Pancreas (tissue), 10 donors: ENCODE measurements around the gene RNF220. TPM values are rescaled to one million over a fixed set of nuclear protein-coding genes. Genes with fewer than 3 reads are reported as not detected.

ENCODE experiments used
- ATAC-seq, 4 donors: fragments of 200-7000 bp; cut with Tn5 transposase; one replicate each; pipeline versions ENCODE4 v1.8.0 to v1.9.1; 2020; ENCODE audit warnings: mild to moderate bottlenecking in 4 of 4, moderate library complexity in 4 of 4
- DNase-seq, 6 donors: peaks; one replicate each; pipeline ENCODE4 v3.0.0-alpha.2; 2020
- FAIRE-seq: peaks from 2 replicates; lab custom pipeline; 2012; peaks lifted over from hg19 to GRCh38; lab: Jason Lieb, UNC
- H3K27ac ChIP-seq, 4 donors: fragments of 200-600 bp; sonication (generic); 1 replicate in 3 of 4; 2 replicates in 1 of 4; pipeline versions ENCODE4 v1.5.0 to v1.8.0; 2020
- H3K27me3 ChIP-seq, 4 donors: fragments of 200-600 bp; one replicate each; pipeline ENCODE4 v1.8.0; 2021
- H3K36me3 ChIP-seq, 3 donors: fragments of 200-600 bp; sonication (generic) in 1 of 3; one replicate each; pipeline versions ENCODE4 v1.5.0 to v1.8.0; 2020 to 2021
- H3K4me1 ChIP-seq, 3 donors: fragments of 200-600 bp; one replicate each; pipeline ENCODE4 v1.8.0; 2021
- H3K4me3 ChIP-seq, 4 donors: fragments of 200-600 bp; sonication (generic) in 2 of 4; one replicate each; pipeline versions ENCODE4 v1.5.0 to v1.8.0; 2020 to 2021
- H3K9me3 ChIP-seq, 4 donors: fragments of 200-600 bp; one replicate each; pipeline ENCODE4 v1.8.0; 2021
- WGBS, 2 donors: extraction: QIAGEN DNeasy Blood & Tissue Kit; methylation state at CpG; one replicate each; pipeline ENCODE4 v1.1.7; 2013; 5-methylcytosine and 5-hydroxymethylcytosine counted together
- intact Hi-C, 3 donors: fragments of 100-400 bp; cut with DNase I; formaldehyde crosslinking; loops; one replicate each; pipeline versions ENCODE4 v1.11.1 to v1.14.2; 2022
- polyA plus RNA-seq, 2 donors: library from polyadenylated mRNA; stranded (reverse); fragments of 200-250 nt; gene quantifications; one replicate each; pipeline ENCODE4 v1.2.3, GENCODE V29; 2013
- total RNA-seq, 6 donors: library from RNA; stranded (reverse); fragmentation: NEBNext Ultra II Directional in 4 of 6; extraction: Animal tissue kit (Norgen Biotek cat#: 25700) in 4 of 6; gene quantifications; one replicate each; pipeline versions ENCODE4 v1.2.1 to v1.2.4, GENCODE V29; 2021 to 2023
- TF ChIP-seq, protein P1 (sequence below), 4 donors: fragments of 200-600 bp; sonication (generic) in 3 of 4; IDR thresholded peaks; one replicate each; pipeline versions ENCODE4 v1.5.0 to v1.8.0; 2021; ENCODE audit warnings: antibody characterized with exemption in 4 of 4
- donor health status: healthy with polysubstance abuse.
- donor health status: DM: no; HTN: no; CAD: no; lungs with moderate emphysema.
- donor health status: DM: no; HTN: no; CAD: no.
- donor health status: control.
- donor health status: control.
- donor health status: Bipolar disorder and iron deficiency.
- donor health status: DM: yes; HTN: yes; CAD: no.
- donor health status: DM: no; HTN: no; CAD: no.
- donor health status: DM: no; HTN: no; CAD: no.
- donor health status: DM: yes; HTN: yes; CAD: no.

RNF220 gene
- total and polyA plus RNA-seq, 8 donors = 22.3 to 43.2 (median 33.0) TPM

DNA sequence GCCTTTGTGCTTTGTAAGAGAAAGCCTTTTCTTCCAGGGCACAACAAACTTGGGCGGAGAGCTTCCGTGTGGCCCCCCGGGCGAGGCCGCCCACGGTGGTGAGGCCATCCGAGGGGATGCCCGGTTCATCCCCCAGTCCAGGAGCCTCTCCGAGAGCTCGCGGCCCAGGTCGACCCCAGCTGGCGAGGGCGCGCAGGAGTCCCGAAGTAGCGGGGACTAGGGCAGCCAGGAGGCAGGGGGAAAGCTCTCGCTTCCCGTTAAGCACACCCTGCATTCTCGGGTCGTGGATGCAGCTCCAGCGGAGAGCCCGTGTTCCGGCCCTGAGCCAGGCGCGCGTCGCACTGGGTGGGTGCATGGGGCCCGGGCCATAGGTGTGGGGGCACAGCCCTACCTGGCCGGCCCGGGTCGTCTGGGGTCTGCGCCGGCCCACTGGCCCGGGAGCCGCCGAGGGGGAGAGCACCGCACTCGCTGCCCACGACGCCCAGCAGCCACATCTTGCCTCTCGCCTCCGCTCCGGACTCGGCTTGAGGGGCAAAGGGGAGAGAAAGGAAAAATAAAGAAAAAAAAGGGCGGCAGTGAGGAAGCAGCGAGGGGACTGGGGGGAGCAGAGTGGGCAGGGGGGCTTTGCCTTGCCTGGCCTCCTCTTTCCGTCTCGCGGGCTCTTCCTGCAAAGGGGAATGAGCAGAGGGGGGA lies 1.8 kb downstream of the RNF220 start:
- H3K27ac ChIP-seq = no peak overlapping the region
- DNase-seq = peak in 2 of 6 donors; percentile 58 to 82
- H3K9me3 ChIP-seq = no peaks in the 10 kb centered on the region
- peaks cover 8 to 17% (median 8%) of the 10 kb centered on the region in 3 donors for H3K4me1 ChIP-seq
- no peaks in the 10 kb centered on the region for H3K36me3 ChIP-seq
- H3K27me3 ChIP-seq = peaks cover 15 to 66% (median 25%) of the 10 kb centered on the region in 4 donors
- peak overlapping the region in 2 of 4 donors; percentile 31 to 39 for H3K4me3 ChIP-seq
- TF ChIP-seq, protein P1, sequence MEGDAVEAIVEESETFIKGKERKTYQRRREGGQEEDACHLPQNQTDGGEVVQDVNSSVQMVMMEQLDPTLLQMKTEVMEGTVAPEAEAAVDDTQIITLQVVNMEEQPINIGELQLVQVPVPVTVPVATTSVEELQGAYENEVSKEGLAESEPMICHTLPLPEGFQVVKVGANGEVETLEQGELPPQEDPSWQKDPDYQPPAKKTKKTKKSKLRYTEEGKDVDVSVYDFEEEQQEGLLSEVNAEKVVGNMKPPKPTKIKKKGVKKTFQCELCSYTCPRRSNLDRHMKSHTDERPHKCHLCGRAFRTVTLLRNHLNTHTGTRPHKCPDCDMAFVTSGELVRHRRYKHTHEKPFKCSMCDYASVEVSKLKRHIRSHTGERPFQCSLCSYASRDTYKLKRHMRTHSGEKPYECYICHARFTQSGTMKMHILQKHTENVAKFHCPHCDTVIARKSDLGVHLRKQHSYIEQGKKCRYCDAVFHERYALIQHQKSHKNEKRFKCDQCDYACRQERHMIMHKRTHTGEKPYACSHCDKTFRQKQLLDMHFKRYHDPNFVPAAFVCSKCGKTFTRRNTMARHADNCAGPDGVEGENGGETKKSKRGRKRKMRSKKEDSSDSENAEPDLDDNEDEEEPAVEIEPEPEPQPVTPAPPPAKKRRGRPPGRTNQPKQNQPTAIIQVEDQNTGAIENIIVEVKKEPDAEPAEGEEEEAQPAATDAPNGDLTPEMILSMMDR (IDR thresholded peaks at IDR 0.05) = no peak
- no peak for FAIRE-seq
- intact Hi-C loops = no loop called here
- WGBS, 2 donors = 3 to 5% methylated on average over 44 to 50 of the region's 50 CpGs
- ATAC-seq = peak in 3 of 4 donors; percentile 8 to 38 (median 27)

DNA sequence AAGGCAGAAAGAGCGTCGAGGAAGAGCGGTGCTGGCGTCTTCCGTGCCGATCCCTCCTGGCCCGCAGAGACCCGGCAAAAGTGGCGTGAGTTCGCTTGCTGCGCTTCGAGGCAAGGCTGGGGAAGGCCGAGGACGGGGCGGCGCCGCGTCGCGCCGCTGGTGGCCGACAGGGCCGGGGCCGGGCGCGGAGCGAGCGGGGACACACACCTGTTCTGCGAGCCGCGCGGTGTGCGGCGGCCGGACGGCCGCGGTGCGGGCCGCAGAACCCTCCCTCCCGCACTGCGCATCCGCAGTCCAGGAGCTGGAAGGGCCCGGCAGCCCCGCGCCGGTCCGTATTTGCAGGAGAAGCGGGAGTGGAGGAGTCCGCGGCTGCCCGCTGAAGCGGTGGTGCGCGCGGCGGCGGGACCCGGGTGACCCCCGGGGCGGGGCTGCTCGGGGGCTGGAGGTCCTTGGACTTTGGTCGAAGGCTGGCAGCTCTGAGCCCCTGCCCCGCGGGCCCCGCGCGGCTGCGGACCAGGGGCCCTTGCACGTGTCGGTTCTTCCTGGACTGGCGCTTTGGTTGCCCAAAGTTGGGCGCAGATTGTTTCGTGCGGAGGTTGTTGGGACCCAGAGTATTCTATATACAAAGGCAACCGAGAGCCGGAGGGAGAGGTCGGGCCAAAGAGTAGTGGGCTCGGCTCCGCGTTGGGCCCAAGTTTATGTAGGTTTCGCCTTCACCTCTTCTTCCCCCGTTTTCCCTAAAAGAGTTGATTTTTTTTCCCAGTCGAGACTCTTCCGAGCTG lies 2.6 kb downstream of the RNF220 start:
- peak overlapping the region in 1 of 4 donors; percentile 39 for H3K4me3 ChIP-seq
- TF ChIP-seq, protein P1 (IDR thresholded peaks at IDR 0.05) = no peak
- intact Hi-C loops = no loop called here
- peaks cover 8 to 17% (median 8%) of the 10 kb centered on the region in 3 donors for H3K4me1 ChIP-seq
- WGBS, 2 donors = 7 to 9% methylated on average over 55 to 85 of the region's 85 CpGs
- peaks cover 15 to 71% (median 25%) of the 10 kb centered on the region in 4 donors for H3K27me3 ChIP-seq
- peak in 3 of 4 donors; percentile 19 to 25 (median 21) for ATAC-seq
- no peaks in the 10 kb centered on the region for H3K9me3 ChIP-seq
- no peak for FAIRE-seq
- H3K36me3 ChIP-seq = no peaks in the 10 kb centered on the region
- no peak overlapping the region for H3K27ac ChIP-seq
- DNase-seq = peak in 2 of 6 donors; percentile 63 to 68

DNA sequence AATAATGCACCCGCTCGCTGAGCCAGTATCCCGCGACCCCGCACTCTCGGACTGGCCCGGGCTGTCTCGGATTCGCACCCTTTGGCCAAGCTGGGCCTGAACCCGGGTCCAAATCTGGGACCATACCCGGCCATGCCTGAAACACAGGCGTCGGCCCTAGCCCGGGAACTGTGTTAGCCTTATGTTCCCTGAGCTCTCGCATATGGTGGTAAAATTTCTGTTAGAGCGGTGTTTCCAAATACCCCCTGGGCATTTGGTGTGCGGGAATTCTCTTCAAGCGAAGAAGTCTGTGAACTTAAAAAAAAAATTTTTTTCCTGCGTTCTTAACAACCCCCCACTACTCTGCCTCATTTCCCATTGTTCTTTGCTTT lies 3.1 kb downstream of the RNF220 start:
- Histone ChIP-seq H3K9me3 (no peaks in the 10 kb centered on the region), H3K27ac (no peak overlapping the region), H3K27me3 (peaks cover 15 to 66% (median 24%) of the 10 kb centered on the region in 4 donors), H3K36me3 (no peaks in the 10 kb centered on the region), H3K4me1 (peaks cover 8 to 17% (median 8%) of the 10 kb centered on the region in 3 donors), H3K4me3 (no peak overlapping the region)
- intact Hi-C loops = no loop called here
- ATAC-seq (no peak), FAIRE-seq (no peak), DNase-seq (peak in 2 of 6 donors; percentile 55 to 57)
- TF ChIP-seq, protein P1 (IDR thresholded peaks at IDR 0.05) = no peak
- WGBS, 2 donors = 19% methylated on average over 19 of the region's 19 CpGs

DNA sequence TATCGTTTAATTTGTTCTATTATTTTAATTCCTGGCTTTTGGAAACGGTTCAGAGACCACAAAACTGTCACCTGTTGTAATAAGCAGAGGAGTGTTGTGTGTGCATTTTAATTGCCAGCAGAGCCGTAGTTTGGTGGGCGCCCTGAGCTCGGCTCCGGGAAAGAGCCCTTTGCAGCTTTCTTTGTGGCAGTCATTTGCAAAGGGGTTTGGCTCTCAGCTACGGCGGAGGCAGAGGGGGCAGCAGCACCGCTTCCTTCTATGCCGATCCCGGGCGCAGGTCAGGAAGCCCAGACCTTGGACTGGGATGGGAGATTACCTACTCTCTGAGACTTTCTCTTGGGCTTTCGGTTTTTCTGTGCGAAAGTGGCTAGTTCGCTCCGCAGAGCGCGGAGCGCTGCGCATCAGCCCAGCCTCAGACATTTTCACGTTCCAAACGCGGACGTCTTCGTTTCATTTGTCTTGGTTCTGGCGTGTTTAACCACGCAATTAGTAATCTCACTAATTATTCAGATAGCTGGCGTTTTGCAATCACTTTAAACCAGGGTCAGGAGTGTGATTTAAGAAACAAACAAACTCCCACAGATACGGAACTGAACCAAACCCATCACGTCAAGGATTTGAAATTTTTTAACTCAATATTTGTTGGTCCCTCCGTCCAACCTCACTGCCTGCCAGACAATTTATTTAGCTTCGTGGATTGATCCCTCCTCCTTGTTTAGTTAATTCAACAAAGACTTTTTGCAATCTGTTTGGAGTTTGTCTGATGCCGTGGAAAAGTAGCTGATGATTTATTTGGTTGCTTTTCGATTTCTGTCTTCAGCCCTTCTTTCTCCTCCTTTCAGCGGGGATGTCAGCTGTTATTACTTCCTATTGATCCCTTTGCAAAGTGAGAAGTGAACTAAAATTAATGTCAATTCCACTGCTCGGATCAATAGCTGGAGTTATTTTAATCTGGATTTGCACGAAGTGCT lies 3.9 kb downstream of the RNF220 start:
- Histone ChIP-seq H3K4me1 (peaks cover 8 to 17% (median 8%) of the 10 kb centered on the region in 3 donors), H3K4me3 (no peak overlapping the region), H3K36me3 (no peaks in the 10 kb centered on the region), H3K27me3 (peaks cover 12 to 59% (median 22%) of the 10 kb centered on the region in 4 donors), H3K27ac (no peak overlapping the region), H3K9me3 (no peaks in the 10 kb centered on the region)
- FAIRE-seq = no peak
- TF ChIP-seq, protein P1 (IDR thresholded peaks at IDR 0.05) = no peak
- 15 to 18% methylated on average over 37 of the region's 37 CpGs for WGBS, 2 donors
- intact Hi-C loops = no loop called here
- no peak for ATAC-seq
- DNase-seq = no peak
